AG08395 (cell line): ENCODE measurements around the gene LAMA4.
"Not testable (repeated sequence)": the region's sequence is repeated elsewhere in the genome, so short reads cannot be mapped to it uniquely, and the experiment has no call there.

Source experiments
- DNase-seq: peaks from one replicate; pipeline ENCODE4 v3.0.0; 2012; ENCODE audit warnings: mixed read lengths, low spot score

Gene LAMA4

GRCh38 chr6:112209131-112209530 is 45.2 kb downstream of the LAMA4 start:
- DNase-seq, result no peak

GRCh38 chr6:112207776-112208175 is 46.6 kb downstream of the LAMA4 start:
- no peak for DNase-seq

GRCh38 chr6:112207131-112207530 is 47.2 kb downstream of the LAMA4 start:
- no peak for DNase-seq

GRCh38 chr6:112206110-112206458 is 48.3 kb downstream of the LAMA4 start:
- no peak for DNase-seq

GRCh38 chr6:112205427-112206109 is 48.8 kb downstream of the LAMA4 start:
- DNase-seq, result no peak

- DNase-seq, result no peak
Observed at GRCh38 chr6:112204350-112204706, 50.0 kb downstream of the LAMA4 start.

GRCh38 chr6:112203577-112204349 is 50.6 kb downstream of the LAMA4 start:
- DNase-seq, result peak; percentile 52

GRCh38 chr6:112202639-112203341 is 51.6 kb downstream of the LAMA4 start:
- no peak for DNase-seq

- not testable (repeated sequence) for DNase-seq
Observed at GRCh38 chr6:112200185-112200914, 54.0 kb downstream of the LAMA4 start.

- DNase-seq, result no peak
Observed at GRCh38 chr6:112199001-112199403, 55.4 kb downstream of the LAMA4 start.

- DNase-seq, result no peak
Observed at GRCh38 chr6:112198582-112198981, 55.8 kb downstream of the LAMA4 start.

GRCh38 chr6:112197636-112198035 is 56.7 kb downstream of the LAMA4 start:
- no peak for DNase-seq

- no peak for DNase-seq
Observed at GRCh38 chr6:112196306-112196705, 58.1 kb downstream of the LAMA4 start.

GRCh38 chr6:112195166-112195565 is 59.2 kb downstream of the LAMA4 start:
- DNase-seq, result no peak

GRCh38 chr6:112194511-112194910 is 59.9 kb downstream of the LAMA4 start:
- no peak for DNase-seq

GRCh38 chr6:112193535-112194051 is 60.8 kb downstream of the LAMA4 start:
- no peak for DNase-seq

GRCh38 chr6:112193117-112193516 is 61.2 kb downstream of the LAMA4 start:
- DNase-seq, result no peak

- no peak for DNase-seq
Observed at GRCh38 chr6:112191509-112192020, 62.8 kb downstream of the LAMA4 start.

GRCh38 chr6:112190164-112190563 is 64.2 kb downstream of the LAMA4 start:
- DNase-seq, result no peak

GRCh38 chr6:112189494-112189893 is 64.9 kb downstream of the LAMA4 start:
- DNase-seq, result peak; percentile 21

GRCh38 chr6:112188906-112189305 is 65.5 kb downstream of the LAMA4 start:
- DNase-seq, result peak; percentile 15

- DNase-seq, result no peak
Observed at GRCh38 chr6:112187736-112188135, 66.6 kb downstream of the LAMA4 start.
